Lower leg skin (tissue), 3 donors: ENCODE measurements around the gene PGBD5.

ENCODE experiments used
- CTCF ChIP-seq, 3 donors: fragments of 450-650 bp; IDR thresholded peaks; one replicate each; pipeline ENCODE4 v1.5.1; 2016; ENCODE audit warnings: antibody characterized with exemption in 3 of 3, mild to moderate bottlenecking in 3 of 3, moderate library complexity in 2 of 3
- POLR2A ChIP-seq, 2 donors: fragments of 450-650 bp; IDR thresholded peaks; one replicate each; pipeline ENCODE4 v1.6.1; 2016 to 2017; ENCODE audit warnings: antibody characterized with exemption in 2 of 2, mild to moderate bottlenecking in 1 of 2, moderate library complexity in 1 of 2

DNA sequence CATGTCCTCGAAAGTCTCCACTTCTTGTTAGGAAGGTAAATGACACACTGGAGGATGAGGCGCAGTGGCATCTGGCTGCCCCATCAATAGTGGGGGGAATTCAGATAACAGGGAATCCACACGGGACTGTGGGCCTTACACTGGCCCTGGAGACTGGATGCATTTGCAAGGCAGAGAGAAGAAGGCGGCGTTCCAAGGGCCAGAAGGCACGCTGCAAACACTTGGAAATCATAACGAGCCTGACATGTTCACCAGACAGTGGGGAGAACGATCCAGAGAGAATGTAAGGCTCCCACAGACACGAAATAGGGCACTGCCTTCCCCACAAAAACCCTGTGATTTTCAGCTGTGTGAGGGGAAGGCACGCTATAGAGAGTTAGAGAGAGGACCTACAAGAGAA lies 70.5 kb downstream of the PGBD5 start:
- TF ChIP-seq CTCF (IDR thresholded peaks at IDR 0.05), result no peak
- no peak for TF ChIP-seq POLR2A (IDR thresholded peaks at IDR 0.05)
